Measurements from ENCODE around the gene PIAS1. TPM values are rescaled to one million over a fixed set of nuclear protein-coding genes. Genes with fewer than 3 reads are reported as not detected.
"Not testable (repeated sequence)": the region's sequence is repeated elsewhere in the genome, so short reads cannot be mapped to it uniquely, and the experiment has no call there.

PIAS1 gene
- total RNA-seq, 1 donor from 2014 or later: 56.3 TPM

DNA sequence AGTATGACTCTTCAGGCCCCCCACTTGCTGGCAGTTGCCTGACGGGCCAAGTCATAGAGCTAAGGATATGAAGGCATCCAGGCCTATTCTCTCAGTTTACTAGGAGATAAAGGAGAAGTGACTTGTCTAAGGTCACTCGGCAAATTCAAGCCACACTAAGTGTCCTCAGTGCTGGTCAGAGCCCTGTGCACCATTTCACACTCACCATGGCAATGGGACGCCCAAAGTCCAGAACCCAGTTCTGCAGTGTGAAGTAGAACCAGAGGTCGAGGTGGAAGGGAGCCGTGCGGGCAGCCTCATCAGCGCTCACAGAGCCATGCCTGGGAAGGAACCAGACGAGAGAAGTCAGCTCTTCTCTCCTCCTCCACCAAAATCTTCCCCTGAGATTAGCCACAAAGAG lies 164.2 kb downstream of the PIAS1 start:
- intact Hi-C loops (cut with micrococcal nuclease): no loop called here
- Mint-ChIP-seq H3K9me3 (no peaks in the 10 kb centered on the region), H3K27ac (no peak overlapping the region), H3K27me3 (no peaks in the 10 kb centered on the region), H3K4me3 (no peak overlapping the region), H3K36me3 (ENCODE audit: low read depth) (peaks cover 31% of the 10 kb centered on the region), H3K4me1 (peaks cover 2% of the 10 kb centered on the region)
- TF ChIP-seq, protein P1, sequence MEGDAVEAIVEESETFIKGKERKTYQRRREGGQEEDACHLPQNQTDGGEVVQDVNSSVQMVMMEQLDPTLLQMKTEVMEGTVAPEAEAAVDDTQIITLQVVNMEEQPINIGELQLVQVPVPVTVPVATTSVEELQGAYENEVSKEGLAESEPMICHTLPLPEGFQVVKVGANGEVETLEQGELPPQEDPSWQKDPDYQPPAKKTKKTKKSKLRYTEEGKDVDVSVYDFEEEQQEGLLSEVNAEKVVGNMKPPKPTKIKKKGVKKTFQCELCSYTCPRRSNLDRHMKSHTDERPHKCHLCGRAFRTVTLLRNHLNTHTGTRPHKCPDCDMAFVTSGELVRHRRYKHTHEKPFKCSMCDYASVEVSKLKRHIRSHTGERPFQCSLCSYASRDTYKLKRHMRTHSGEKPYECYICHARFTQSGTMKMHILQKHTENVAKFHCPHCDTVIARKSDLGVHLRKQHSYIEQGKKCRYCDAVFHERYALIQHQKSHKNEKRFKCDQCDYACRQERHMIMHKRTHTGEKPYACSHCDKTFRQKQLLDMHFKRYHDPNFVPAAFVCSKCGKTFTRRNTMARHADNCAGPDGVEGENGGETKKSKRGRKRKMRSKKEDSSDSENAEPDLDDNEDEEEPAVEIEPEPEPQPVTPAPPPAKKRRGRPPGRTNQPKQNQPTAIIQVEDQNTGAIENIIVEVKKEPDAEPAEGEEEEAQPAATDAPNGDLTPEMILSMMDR (IDR thresholded peaks at IDR 0.05): no peak
- ChIA-PET POLR2A (no interaction called here), CTCF (no interaction called here)
- no peak for DNase-seq
- ATAC-seq (ENCODE audit: low read depth): no peak

DNA sequence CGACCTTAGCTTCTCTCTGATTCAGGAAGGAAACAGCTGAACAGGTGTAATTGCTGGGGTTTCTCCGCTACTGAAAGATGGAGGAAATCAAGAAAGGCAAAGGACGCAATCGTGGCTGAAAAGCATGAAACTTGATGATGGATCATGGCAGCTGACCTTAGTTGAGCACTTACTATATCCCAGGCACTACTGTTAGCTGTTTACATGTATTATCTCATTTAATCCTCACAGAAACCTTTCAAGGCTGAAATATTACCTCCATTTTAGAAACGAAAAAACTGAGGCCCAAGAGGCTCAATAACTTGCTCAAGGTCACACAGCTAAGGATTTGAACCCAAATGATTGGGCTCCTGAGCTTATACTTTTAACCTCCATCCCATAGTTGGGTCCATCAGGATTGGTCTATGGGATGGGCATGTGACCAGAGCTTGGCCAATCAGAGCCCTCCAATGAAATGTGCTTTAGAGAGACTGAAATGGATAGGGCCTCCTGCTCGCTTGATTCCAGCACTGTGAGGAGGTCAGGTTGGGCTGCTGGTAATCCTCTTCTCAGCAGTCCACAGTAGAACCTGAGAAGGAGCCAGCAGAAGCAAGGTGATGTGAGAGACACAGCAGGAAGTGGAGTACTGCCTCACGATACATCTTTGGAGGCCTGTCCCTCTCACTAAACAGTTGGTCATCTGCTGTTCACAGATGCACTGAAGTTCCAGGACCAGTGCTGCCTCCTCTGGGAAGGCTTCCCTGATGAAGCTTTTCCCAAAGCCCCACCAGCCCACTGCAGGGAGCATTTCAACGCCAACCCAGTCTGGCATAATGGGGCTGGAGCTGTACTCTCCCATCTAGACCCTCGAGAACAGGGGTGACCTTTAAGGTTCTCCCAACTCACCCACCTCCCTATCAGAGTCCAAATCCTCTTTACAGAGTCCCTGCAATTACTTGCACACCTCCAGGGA lies 165.0 kb downstream of the PIAS1 start:
- Mint-ChIP-seq H3K27ac (no peak overlapping the region), H3K36me3 (ENCODE audit: low read depth) (peaks cover 27% of the 10 kb centered on the region), H3K4me3 (no peak overlapping the region), H3K27me3 (no peaks in the 10 kb centered on the region), H3K4me1 (peaks cover 2% of the 10 kb centered on the region), H3K9me3 (no peaks in the 10 kb centered on the region)
- ChIA-PET POLR2A (no interaction called here), CTCF (no interaction called here)
- ATAC-seq (ENCODE audit: low read depth) (no peak), DNase-seq (no peak)
- TF ChIP-seq, protein P1 (IDR thresholded peaks at IDR 0.05): no peak
- intact Hi-C loops (cut with micrococcal nuclease): no loop called here

DNA sequence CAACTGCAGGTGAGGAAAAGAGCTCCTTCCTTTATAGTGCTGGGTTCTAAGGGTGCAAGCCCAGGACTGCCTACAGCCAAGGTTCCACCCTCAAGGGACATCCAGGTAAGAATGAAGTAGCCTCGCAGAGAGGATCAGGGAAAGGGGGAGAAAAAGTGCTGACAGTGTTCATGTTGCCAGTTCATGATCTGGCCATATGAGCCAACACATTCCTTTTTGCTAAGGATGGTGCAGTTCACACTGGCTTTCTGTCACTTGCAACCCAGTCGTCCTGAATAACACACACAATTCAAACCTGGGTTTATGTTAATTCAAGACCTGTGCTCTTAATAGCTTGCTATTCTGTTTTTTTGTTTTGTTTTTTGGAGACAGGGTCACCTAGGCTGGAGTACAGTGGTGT lies 166.4 kb downstream of the PIAS1 start:
- POLR2A ChIA-PET: no interaction called here
- CTCF ChIA-PET: interaction anchor here (1.0 kb wide), 1 partner anchor 10 kb away, joined by 5 read pairs; no protein-coding TSS in a partner anchor
- H3K4me3 Mint-ChIP-seq: no peak overlapping the region
- no peak for DNase-seq
- H3K4me1 Mint-ChIP-seq: peaks cover 12% of the 10 kb centered on the region
- H3K27me3 Mint-ChIP-seq: no peaks in the 10 kb centered on the region
- TF ChIP-seq, protein P1 (IDR thresholded peaks at IDR 0.05): no peak
- H3K36me3 Mint-ChIP-seq (ENCODE audit: low read depth): peaks cover 26% of the 10 kb centered on the region
- no peak for ATAC-seq (ENCODE audit: low read depth)
- intact Hi-C loops (cut with micrococcal nuclease): no loop called here
- no peak overlapping the region for H3K27ac Mint-ChIP-seq
- H3K9me3 Mint-ChIP-seq: no peaks in the 10 kb centered on the region

DNA sequence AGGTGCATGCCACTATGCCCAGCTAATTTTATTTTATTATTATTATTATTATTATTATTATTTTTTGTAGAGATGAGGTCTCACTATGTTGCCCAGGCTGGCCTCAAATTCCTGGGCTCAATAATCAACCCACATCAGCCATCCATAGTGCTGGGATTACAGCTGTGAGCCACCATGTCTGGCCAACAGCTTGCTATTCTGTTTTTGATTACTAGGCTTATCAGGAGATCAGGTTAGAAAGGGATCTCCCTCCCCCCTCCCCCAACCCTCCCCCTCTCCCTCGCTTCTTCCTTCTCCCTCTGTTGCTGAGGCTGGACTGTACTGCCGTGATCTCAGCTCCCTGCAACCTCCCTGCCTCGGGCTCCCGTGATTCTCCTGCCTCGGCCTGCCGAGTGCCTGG lies 166.9 kb downstream of the PIAS1 start:
- H3K4me3 Mint-ChIP-seq: no peak overlapping the region
- H3K36me3 Mint-ChIP-seq (ENCODE audit: low read depth): peaks cover 25% of the 10 kb centered on the region
- CTCF ChIA-PET: no interaction called here
- ATAC-seq (ENCODE audit: low read depth): no peak
- TF ChIP-seq, protein P1 (IDR thresholded peaks at IDR 0.05): no peak
- intact Hi-C loops (cut with micrococcal nuclease): no loop called here
- H3K9me3 Mint-ChIP-seq: no peaks in the 10 kb centered on the region
- no peaks in the 10 kb centered on the region for H3K27me3 Mint-ChIP-seq
- no peak overlapping the region for H3K27ac Mint-ChIP-seq
- DNase-seq: no peak
- H3K4me1 Mint-ChIP-seq: peaks cover 16% of the 10 kb centered on the region
- POLR2A ChIA-PET: no interaction called here

DNA sequence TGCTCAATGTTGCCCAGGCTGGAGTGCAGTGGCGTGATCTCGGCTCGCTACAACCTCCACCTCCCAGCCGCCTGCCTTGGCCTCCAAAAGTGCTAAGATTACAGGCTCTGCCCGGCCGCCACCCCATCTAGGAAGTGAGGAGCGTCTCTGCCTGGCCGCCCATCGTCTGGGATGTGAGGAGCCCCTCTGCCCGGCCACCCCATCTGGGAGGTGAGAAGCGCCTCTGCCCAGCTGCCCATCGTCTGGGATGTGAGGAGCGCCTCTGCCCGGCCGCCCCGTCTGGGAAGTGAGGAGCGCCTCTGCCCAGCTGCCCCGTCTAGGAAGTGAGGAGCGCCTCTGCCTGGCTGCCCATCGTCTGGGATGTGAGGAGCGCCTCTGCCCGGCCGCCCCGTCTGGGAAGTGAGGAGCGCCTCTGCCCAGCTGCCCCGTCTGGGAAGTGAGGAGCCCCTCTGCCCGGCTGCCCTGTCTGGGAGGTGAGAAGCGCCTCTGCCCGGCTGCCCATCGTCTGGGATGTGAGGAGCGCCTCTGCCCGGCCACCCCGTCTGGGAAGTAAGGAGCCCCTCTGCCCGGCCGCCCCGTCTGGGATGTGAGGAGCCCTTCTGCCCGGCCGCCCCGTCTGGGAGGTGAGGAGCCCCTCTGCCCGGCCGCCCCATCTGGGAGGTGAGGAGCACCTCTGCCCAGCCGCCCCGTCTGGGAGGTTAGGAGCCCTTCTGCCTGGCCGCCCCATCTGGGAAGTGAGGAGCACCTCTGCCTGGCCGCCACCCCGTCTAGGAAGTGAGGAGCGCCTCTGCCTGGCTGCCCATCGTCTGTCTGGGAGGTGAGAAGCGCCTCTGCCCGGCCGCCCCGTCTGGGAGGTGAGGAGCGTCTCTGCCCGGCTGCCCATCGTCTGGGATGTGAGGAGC lies 167.7 kb downstream of the PIAS1 start:
- POLR2A ChIA-PET; H3K9me3 Mint-ChIP-seq; H3K27ac Mint-ChIP-seq; CTCF ChIA-PET; ATAC-seq (ENCODE audit: low read depth); DNase-seq; H3K27me3 Mint-ChIP-seq; H3K4me3 Mint-ChIP-seq; intact Hi-C loops (cut with micrococcal nuclease): not testable (repeated sequence)
- Mint-ChIP-seq H3K36me3 (ENCODE audit: low read depth) (peaks cover 17% of the 10 kb centered on the region), H3K4me1 (peaks cover 19% of the 10 kb centered on the region)

DNA sequence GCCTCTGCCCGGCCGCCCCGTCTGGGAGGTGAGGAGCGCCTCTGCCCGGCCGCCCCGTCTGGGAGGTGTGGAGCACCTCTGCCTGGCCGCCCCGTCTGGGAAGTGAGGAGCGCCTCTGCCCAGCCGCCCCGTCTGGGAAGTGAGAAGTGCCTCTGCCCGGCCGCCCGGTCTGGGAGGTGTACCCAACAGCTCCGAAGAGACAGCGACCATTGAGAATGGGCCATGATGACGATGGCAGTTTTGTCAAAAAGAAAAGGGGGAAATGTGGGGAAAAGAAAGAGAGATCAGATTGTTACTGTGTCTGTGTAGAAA lies 168.3 kb downstream of the PIAS1 start:
- DNase-seq; H3K4me3 Mint-ChIP-seq; ATAC-seq (ENCODE audit: low read depth); POLR2A ChIA-PET; H3K27me3 Mint-ChIP-seq; H3K27ac Mint-ChIP-seq; intact Hi-C loops (cut with micrococcal nuclease); CTCF ChIA-PET; H3K9me3 Mint-ChIP-seq: not testable (repeated sequence)
- Mint-ChIP-seq H3K36me3 (ENCODE audit: low read depth) (peaks cover 14% of the 10 kb centered on the region), H3K4me1 (peaks cover 22% of the 10 kb centered on the region)

Data from activated B cell treated with CpG ODN at 0.5 μM for 24 hours (primary cell).